IMR-90 (cell line): ENCODE measurements around the gene COX4I1. TPM values are rescaled to one million over a fixed set of nuclear protein-coding genes. Genes with fewer than 3 reads are reported as not detected.

Experiments used
- ATAC-seq: fragments of 200-7000 bp; cut with Tn5 transposase; 2 replicates; pipeline ENCODE4 v1.9.1; 2020; ENCODE audit warnings: low read depth, mild to moderate bottlenecking, moderate library complexity
- BruUV-seq: library from RNA; stranded (reverse); fragments of 400-500 nt; replicated peaks from 2 replicates; lab custom pipeline; 2021; lab: Mats Ljungman, UMichigan
- CTCF ChIA-PET: fragments of 300-600 bp; formaldehyde crosslinking; extraction: SDS; loops from one replicate; lab custom pipeline; 2021; ENCODE audit warnings: antibody characterized with exemption; lab: Yijun Ruan, JAX
- POLR2A ChIA-PET: fragments of 300-600 bp; sonication (Branson Sonifier 250); formaldehyde crosslinking; loops from one replicate; lab custom pipeline; 2022; ENCODE audit warnings: antibody characterized with exemption; ENCODE audit not compliant: unreplicated experiment; lab: Charles Lee
- DNase-seq: peaks from one replicate; pipeline ENCODE4 v3.0.0; 2013
- H2AFZ ChIP-seq: replicated peaks from 2 replicates; pipeline ENCODE3; 2013; ENCODE audit warnings: low read length, mild to moderate bottlenecking; ENCODE audit not compliant: poor library complexity
- H2AK5ac ChIP-seq: 2 replicates; pipeline ENCODE4 v1.6.1; 2013; ENCODE audit warnings: low read depth, low read length, inconsistent platforms
- H2AK9ac ChIP-seq: replicated peaks from 2 replicates; pipeline ENCODE3; 2013; ENCODE audit warnings: mild to moderate bottlenecking, low read depth, low read length, moderate library complexity; ENCODE audit not compliant: poor library complexity
- H2BK120ac ChIP-seq: 2 replicates; pipeline ENCODE4 v1.6.1; 2013; ENCODE audit warnings: low read depth, low read length, inconsistent platforms
- H2BK15ac ChIP-seq: 3 replicates; pipeline ENCODE4 v1.6.1; 2013; ENCODE audit warnings: low read depth, low read length, inconsistent platforms
- H2BK20ac ChIP-seq: 2 replicates; pipeline ENCODE4 v1.6.1; 2013; ENCODE audit warnings: low read depth, mild to moderate bottlenecking, inconsistent platforms, low read length, moderate library complexity
- H2BK5ac ChIP-seq: 2 replicates; pipeline ENCODE4 v1.6.1; 2013; ENCODE audit warnings: mild to moderate bottlenecking, low read depth, low read length, inconsistent platforms; ENCODE audit not compliant: poor library complexity, severe bottlenecking
- H3K14ac ChIP-seq: replicated peaks from 2 replicates; pipeline ENCODE4 v1.6.1; 2013; ENCODE audit warnings: low read depth, low read length, inconsistent platforms
- H3K18ac ChIP-seq: 2 replicates; pipeline ENCODE4 v1.6.1; 2013; ENCODE audit warnings: low read depth, low read length, control low read depth
- H3K23ac ChIP-seq: 2 replicates; pipeline ENCODE4 v1.6.1; 2013; ENCODE audit warnings: low read depth, low read length, inconsistent platforms
- H3K27ac ChIP-seq: 2 replicates; pipeline ENCODE4 v1.5.1; 2013; ENCODE audit warnings: mild to moderate bottlenecking, control low read depth, low read length; ENCODE audit not compliant: insufficient read depth
- H3K27me3 ChIP-seq: 2 replicates; pipeline ENCODE4 v1.6.1; 2013; ENCODE audit warnings: low read length; ENCODE audit not compliant: control insufficient read depth, insufficient read depth
- H3K36me3 ChIP-seq: 2 replicates; pipeline ENCODE4 v1.6.1; 2013; ENCODE audit warnings: low read length, mixed read lengths; ENCODE audit not compliant: control insufficient read depth, insufficient read depth
- H3K4ac ChIP-seq: 2 replicates; pipeline ENCODE4 v1.6.1; 2013; ENCODE audit warnings: low read depth, low read length, inconsistent platforms
- H3K4me1 ChIP-seq: 2 replicates; pipeline ENCODE4 v1.6.1; 2013; ENCODE audit warnings: low read length, mixed read lengths; ENCODE audit not compliant: control insufficient read depth, insufficient read depth
- H3K4me2 ChIP-seq: 2 replicates; pipeline ENCODE4 v1.6.1; 2013; ENCODE audit warnings: low read depth, mild to moderate bottlenecking, control low read depth, low read length, moderate library complexity
- H3K4me3 ChIP-seq: 2 replicates; pipeline ENCODE4 v1.5.1; 2013; ENCODE audit warnings: low read depth, mild to moderate bottlenecking, control low read depth, low read length, moderate library complexity; ENCODE audit not compliant: insufficient read depth
- H3K56ac ChIP-seq: 2 replicates; pipeline ENCODE4 v1.6.1; 2013; ENCODE audit warnings: low read length, inconsistent platforms; ENCODE audit not compliant: insufficient read depth; ENCODE audit errors: extremely low read depth
- H3K79me1 ChIP-seq, 2 experiments: 2 replicates each; pipeline ENCODE4 v1.6.1; 2013; ENCODE audit warnings: low read length in 2 of 2, inconsistent platforms in 1 of 2, low read depth in 1 of 2
- H3K9ac ChIP-seq: 2 replicates; pipeline ENCODE4 v1.6.1; 2013; ENCODE audit warnings: low read depth, low read length, control low read depth
- H3K9me1 ChIP-seq: 2 replicates; pipeline ENCODE4 v1.6.1; 2013; ENCODE audit warnings: low read length, inconsistent platforms; ENCODE audit not compliant: insufficient read depth
- H3K9me3 ChIP-seq: 2 replicates; pipeline ENCODE4 v1.6.1; 2013; ENCODE audit warnings: low read length; ENCODE audit not compliant: control insufficient read depth, insufficient read depth
- H4K20me1 ChIP-seq: 2 replicates; pipeline ENCODE4 v1.6.1; 2013; ENCODE audit warnings: low read length, inconsistent platforms; ENCODE audit not compliant: insufficient read depth
- H4K5ac ChIP-seq: 2 replicates; pipeline ENCODE4 v1.6.1; 2013; ENCODE audit warnings: mild to moderate bottlenecking, low read depth, low read length, control low read depth
- H4K8ac ChIP-seq, 2 experiments: 2 replicates each; pipeline ENCODE4 v1.6.1; 2013; ENCODE audit warnings: low read depth in 2 of 2, low read length in 2 of 2, control low read depth in 1 of 2, inconsistent platforms in 1 of 2
- H4K91ac ChIP-seq: 2 replicates; pipeline ENCODE4 v1.6.1; 2013; ENCODE audit warnings: low read depth, low read length, inconsistent platforms; ENCODE audit not compliant: insufficient read depth
- BHLHE40 ChIP-seq: fragments of 150-350 bp; IDR thresholded peaks from 2 replicates; pipeline ENCODE4 v1.6.1; 2016; ENCODE audit warnings: mild to moderate bottlenecking, low read depth, low read length
- MAFK ChIP-seq: IDR thresholded peaks from 2 replicates; pipeline ENCODE4 v1.6.1; 2012; ENCODE audit warnings: low read depth, low read length, improper control_type of control experiment
- RCOR1 ChIP-seq: IDR thresholded peaks from 2 replicates; pipeline ENCODE4 v1.6.1; 2012; ENCODE audit warnings: mild to moderate bottlenecking, low read length, improper control_type of control experiment; ENCODE audit not compliant: insufficient replicate concordance
- WGBS, 2 experiments: methylation state at CpG; one replicate each; pipeline versions ENCODE4 v1.1.5 to v1.1.7; 2013; ENCODE audit warnings: missing lambda C conversion rate in 2 of 2; ENCODE audit not compliant: insufficient read length in 1 of 2; ENCODE audit errors: extremely low coverage in 2 of 2; 5-methylcytosine and 5-hydroxymethylcytosine counted together
- dilution Hi-C: fragments of 300-500 bp; cut with HindIII; formaldehyde crosslinking; loops from one replicate; pipeline ENCODE4 v1.14.3; 2018; ENCODE audit warnings: low sequenced_read_pairs; ENCODE audit not compliant: unreplicated experiment
- in situ Hi-C: fragments of 300-500 bp; cut with MboI; formaldehyde crosslinking; loops from 3 replicates; pipeline ENCODE4 v1.14.3; 2019; ENCODE audit warnings: low sequenced_read_pairs, inconsistent platforms, mixed read lengths
- intact Hi-C: fragments of 100-400 bp; cut with micrococcal nuclease; formaldehyde crosslinking; loops from 2 replicates; pipeline ENCODE4 v1.10.0; 2022
- polyA plus RNA-seq, 3 experiments: library from polyadenylated mRNA; depleted of rRNA; stranded (reverse); fragments of >200 nt; gene quantifications; 2 replicates each; pipeline ENCODE4 v1.2.3, GENCODE V29; 2012; ENCODE audit warnings: low replicate concordance in 1 of 3
- total RNA-seq: library from RNA; depleted of rRNA; stranded (reverse); fragments of >200 nt; gene quantifications from 2 replicates; pipeline ENCODE4 v1.2.3, GENCODE V29; 2012
- TF ChIP-seq, protein P1 (sequence below): fragments of 150-350 bp; IDR thresholded peaks from 2 replicates; pipeline ENCODE4 v1.6.1; 2017; ENCODE audit warnings: mild to moderate bottlenecking, antibody characterized with exemption, low read length, low read depth
- TF ChIP-seq, protein P2 (sequence below): fragments of 150-350 bp; IDR thresholded peaks from 2 replicates; pipeline ENCODE4 v1.6.1; 2016; ENCODE audit warnings: low read depth, mild to moderate bottlenecking, low read length, moderate library complexity, borderline replicate concordance

COX4I1 gene
- total and polyA plus RNA-seq, 2 of the 4 experiments (the other 2 are of a cell fraction), result 397 to 700 TPM

DNA sequence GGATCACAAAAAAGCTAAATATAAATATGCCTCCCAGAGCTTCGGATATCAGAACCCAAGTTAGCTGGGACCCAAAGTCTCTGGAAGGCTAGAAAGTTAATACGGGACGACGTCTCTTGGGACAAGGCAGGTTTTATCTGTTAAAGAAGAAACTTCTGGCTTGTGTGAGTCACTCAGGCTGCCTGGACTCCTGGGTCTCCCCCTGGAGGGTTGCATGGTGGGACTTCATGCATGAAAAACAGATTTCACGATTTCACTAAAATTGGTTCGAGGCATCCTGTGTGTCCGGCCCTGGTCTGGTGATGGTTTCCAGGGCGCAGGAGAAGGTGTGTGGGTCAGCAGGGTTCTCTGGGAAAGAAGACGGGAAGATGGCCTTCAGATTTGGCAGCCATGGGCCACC lies 47.0 kb downstream of the COX4I1 start:
- no peak for ATAC-seq
- no peak overlapping the region for H3K4ac ChIP-seq
- H2AFZ ChIP-seq, result no peak overlapping the region
- no peaks in the 10 kb centered on the region for H3K36me3 ChIP-seq
- no peaks in the 10 kb centered on the region; the same call in 1 of the 2 replicates for H3K4me1 ChIP-seq
- dilution Hi-C loops, result no loop called here
- DNase-seq, result no peak
- H3K23ac ChIP-seq, result no peak overlapping the region
- no peak overlapping the region for H2BK120ac ChIP-seq
- H2AK9ac ChIP-seq, result no peak overlapping the region
- no peak overlapping the region for H3K18ac ChIP-seq
- H2AK5ac ChIP-seq, result no peak overlapping the region
- no peak overlapping the region for H4K91ac ChIP-seq
- ChIA-PET POLR2A (no interaction called here), CTCF (no interaction called here)
- peaks cover 5% of the 10 kb centered on the region for H3K9me3 ChIP-seq
- H3K56ac ChIP-seq, result no peak overlapping the region
- intact Hi-C loops, result no loop called here
- no peak overlapping the region for H4K8ac ChIP-seq
- no peak overlapping the region for H3K9ac ChIP-seq
- no peaks in the 10 kb centered on the region for H3K9me1 ChIP-seq
- H4K5ac ChIP-seq, result no peak overlapping the region
- BruUV-seq, result no TSS peak
- peaks cover 78% of the 10 kb centered on the region for H3K27me3 ChIP-seq
- H3K27ac ChIP-seq, result no peak overlapping the region
- no peak overlapping the region for H2BK15ac ChIP-seq
- no peak overlapping the region for H2BK20ac ChIP-seq
- in situ Hi-C loops, result no loop called here
- TF ChIP-seq, protein P1, sequence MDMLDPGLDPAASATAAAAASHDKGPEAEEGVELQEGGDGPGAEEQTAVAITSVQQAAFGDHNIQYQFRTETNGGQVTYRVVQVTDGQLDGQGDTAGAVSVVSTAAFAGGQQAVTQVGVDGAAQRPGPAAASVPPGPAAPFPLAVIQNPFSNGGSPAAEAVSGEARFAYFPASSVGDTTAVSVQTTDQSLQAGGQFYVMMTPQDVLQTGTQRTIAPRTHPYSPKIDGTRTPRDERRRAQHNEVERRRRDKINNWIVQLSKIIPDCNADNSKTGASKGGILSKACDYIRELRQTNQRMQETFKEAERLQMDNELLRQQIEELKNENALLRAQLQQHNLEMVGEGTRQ, result no peak
- TF ChIP-seq MAFK, result no peak
- TF ChIP-seq, protein P2, sequence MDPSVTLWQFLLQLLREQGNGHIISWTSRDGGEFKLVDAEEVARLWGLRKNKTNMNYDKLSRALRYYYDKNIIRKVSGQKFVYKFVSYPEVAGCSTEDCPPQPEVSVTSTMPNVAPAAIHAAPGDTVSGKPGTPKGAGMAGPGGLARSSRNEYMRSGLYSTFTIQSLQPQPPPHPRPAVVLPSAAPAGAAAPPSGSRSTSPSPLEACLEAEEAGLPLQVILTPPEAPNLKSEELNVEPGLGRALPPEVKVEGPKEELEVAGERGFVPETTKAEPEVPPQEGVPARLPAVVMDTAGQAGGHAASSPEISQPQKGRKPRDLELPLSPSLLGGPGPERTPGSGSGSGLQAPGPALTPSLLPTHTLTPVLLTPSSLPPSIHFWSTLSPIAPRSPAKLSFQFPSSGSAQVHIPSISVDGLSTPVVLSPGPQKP, result no peak
- TF ChIP-seq BHLHE40, result no peak
- no peak for TF ChIP-seq RCOR1
- no peaks in the 10 kb centered on the region for H3K79me1 ChIP-seq
- WGBS, 2 experiments, result 83% methylated on average over 6 of the region's 9 CpGs; no CpG with 5 or more reads in 1 of the 2 experiments
- H2BK5ac ChIP-seq, result no peak overlapping the region
- no peak overlapping the region for H3K14ac ChIP-seq
- H3K4me2 ChIP-seq, result no peak overlapping the region
- no peaks in the 10 kb centered on the region for H4K20me1 ChIP-seq
- no peak overlapping the region for H3K4me3 ChIP-seq
